NCI-H1092 (cell line): ENCODE results near the gene SERTAD4.
A peak's percentile ranks its signal among the peaks of the same experiment; 100 is the strongest.
"Not testable (repeated sequence)": the region's sequence is repeated elsewhere in the genome, so short reads cannot be mapped to it uniquely, and the experiment has no call there.

ENCODE experiments used
- DNase-seq: peaks from one replicate; lab custom pipeline; 2025; lab: John Stamatoyannopoulos, UW

The SERTAD4 gene

GRCh38 chr1:210232511-210233215 is at the start of gene SERTAD4:
Gene SERTAD4, plus strand, starts transcription at chr1:210232796. Its CDS starts 5,165 bp downstream, at chr1:210237961.
- peak; percentile 70 for DNase-seq

GRCh38 chr1:210185063-210185462 is 47.5 kb upstream of the SERTAD4 start:
- no peak for DNase-seq

- DNase-seq, result not testable (repeated sequence)
Measured at GRCh38 chr1:210187849-210188606, 44.6 kb upstream of the SERTAD4 start.

- no peak for DNase-seq
Measured at GRCh38 chr1:210189426-210189825, 43.2 kb upstream of the SERTAD4 start.

- no peak for DNase-seq
Measured at GRCh38 chr1:210195635-210196160, 36.9 kb upstream of the SERTAD4 start.

- not testable (repeated sequence) for DNase-seq
Measured at GRCh38 chr1:210196266-210196665, 36.3 kb upstream of the SERTAD4 start.

- no peak for DNase-seq
Measured at GRCh38 chr1:210198840-210199239, 33.8 kb upstream of the SERTAD4 start.

- no peak for DNase-seq
Measured at GRCh38 chr1:210200124-210200736, 32.4 kb upstream of the SERTAD4 start.

GRCh38 chr1:210201681-210202080 is 30.9 kb upstream of the SERTAD4 start:
- no peak for DNase-seq

- DNase-seq, result no peak
Measured at GRCh38 chr1:210207597-210208450, 24.8 kb upstream of the SERTAD4 start.

- no peak for DNase-seq
Measured at GRCh38 chr1:210213335-210213734, 19.3 kb upstream of the SERTAD4 start.

- no peak for DNase-seq
Measured at GRCh38 chr1:210214573-210215409, 17.8 kb upstream of the SERTAD4 start.

GRCh38 chr1:210217482-210217881 is 15.1 kb upstream of the SERTAD4 start:
- no peak for DNase-seq

GRCh38 chr1:210218047-210218446 is 14.5 kb upstream of the SERTAD4 start:
- no peak for DNase-seq

GRCh38 chr1:210222340-210223006 is 10.1 kb upstream of the SERTAD4 start:
- no peak for DNase-seq

- no peak for DNase-seq
Measured at GRCh38 chr1:210223226-210223904, 9.2 kb upstream of the SERTAD4 start.

- no peak for DNase-seq
Measured at GRCh38 chr1:210228158-210228557, 4.4 kb upstream of the SERTAD4 start.

- no peak for DNase-seq
Measured at GRCh38 chr1:210230149-210230695, 2.4 kb upstream of the SERTAD4 start.

- no peak for DNase-seq
Measured at GRCh38 chr1:210231846-210232510, 618 bp upstream of the SERTAD4 start.
